ENCODE measurements around the gene PHF21B. TPM values are rescaled to one million over a fixed set of nuclear protein-coding genes. Genes with fewer than 3 reads are reported as not detected.
A peak's percentile ranks its signal among the peaks of the same experiment; 100 is the strongest.

The PHF21B gene
- total RNA-seq, 1 experiment from 2014 or later: 3.9 TPM

DNA sequence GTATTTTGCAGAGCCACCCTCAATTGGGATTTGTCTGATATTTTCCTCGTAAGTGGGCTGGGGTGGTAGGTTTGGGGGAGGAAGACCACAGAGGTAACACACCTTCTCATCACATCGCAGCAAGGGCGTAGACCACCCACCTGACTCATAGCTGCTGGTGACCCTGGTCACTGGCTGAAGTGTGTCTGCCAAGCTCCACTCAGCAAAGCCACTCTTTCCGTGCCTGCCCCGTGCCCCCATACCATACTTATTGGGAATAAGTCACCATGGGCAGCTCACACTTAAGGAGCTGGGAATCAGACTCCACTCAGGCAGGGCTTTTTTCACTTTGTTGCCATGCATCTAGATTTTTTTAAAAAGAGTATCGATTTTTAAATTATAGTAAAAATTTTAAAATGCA is 111.6 kb downstream of the PHF21B start:
- no peak for DNase-seq (ENCODE audit: low read depth)

DNA sequence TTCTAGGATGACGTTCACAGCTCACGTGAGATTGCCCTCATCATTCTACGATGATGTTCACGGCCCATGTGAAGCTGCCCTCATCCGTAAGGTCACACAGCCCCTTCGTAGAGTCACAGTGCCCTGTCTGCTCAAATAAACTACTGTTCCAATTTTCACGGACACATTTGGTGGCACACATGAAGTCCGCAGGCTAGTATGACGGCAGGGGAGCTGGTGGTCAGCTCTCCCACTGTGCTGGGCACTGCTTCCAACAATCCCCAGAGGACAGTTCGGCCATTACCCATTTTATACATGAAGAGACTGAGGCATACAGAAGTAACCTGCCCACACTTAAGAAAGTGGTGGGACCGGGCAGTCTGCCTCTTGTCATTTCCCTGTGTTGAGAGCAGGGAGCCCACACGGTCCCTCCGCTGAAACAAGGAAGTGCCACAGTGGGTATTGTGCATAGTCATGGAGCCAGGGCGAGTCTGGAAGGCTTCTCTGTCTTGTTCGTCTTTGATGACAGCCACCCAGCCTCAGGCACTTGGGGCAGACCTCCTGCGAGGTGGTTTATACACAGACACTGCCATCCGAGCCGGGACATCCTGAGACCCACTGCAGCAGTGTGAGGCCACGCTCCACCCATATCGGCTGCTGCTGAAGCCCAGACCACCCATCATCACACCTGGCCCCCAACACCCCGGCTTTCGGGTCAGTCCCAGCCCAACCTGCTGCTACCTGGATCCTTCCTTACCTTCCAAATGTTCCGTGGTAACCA is 114.3 kb downstream of the PHF21B start:
- no peak for DNase-seq (ENCODE audit: low read depth)

DNA sequence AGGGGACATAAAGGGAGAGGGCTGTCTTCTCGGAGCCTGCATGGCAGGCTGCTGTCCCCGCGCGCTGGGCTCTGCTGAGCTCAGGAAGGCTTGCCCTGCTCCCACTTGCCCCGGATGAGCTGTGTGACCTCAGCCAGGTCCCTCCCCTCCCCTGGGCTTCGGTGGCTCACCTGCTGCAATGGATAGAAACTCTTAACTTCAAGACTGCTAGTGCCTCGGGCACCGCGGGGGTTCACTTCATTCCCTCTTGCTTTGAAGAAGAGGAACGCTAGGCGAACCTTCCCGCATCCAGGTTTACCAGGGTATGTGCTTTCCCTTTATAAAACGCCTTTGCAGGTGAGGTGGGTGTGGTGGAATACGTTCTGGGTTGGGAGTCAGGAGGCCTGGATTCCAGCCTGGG is 115.0 kb downstream of the PHF21B start:
- DNase-seq (ENCODE audit: low read depth): no peak

DNA sequence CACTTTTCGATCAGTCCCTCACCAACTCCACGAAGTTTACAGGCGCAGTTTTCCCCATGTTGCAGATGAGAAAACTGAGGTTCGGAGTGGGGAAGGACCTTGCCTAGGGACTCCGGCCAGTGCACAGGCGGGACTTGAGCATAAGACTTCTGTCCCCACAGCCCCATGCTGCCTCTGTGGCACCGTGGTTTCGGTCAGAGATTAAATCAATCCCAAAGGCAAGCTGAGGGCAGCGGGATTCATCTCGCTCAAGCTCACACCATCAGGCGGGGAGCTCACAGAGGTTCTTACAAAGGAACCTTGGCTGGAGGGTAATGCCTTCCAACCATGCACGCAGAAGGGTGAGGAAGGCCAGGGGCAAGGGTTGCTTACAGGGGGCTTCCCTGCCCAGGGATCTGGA is 115.5 kb downstream of the PHF21B start:
- no peak for DNase-seq (ENCODE audit: low read depth)

DNA sequence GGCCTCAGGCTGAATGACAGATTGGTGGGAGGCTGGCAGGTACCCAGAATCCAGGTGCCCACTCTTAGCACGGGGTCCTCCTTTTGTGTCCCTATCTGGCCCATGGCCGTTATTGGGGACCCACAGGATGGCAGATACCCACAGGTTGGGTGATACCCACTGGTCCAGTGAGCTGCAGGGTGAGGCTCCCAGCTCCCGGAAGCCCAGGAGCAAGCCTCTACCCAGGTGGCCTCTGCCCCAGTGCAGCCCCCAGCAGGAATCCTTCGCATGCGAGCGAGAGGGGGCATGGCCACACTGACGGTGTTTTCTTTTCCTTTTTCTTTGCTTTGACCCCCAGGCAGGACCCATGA is 116.1 kb downstream of the PHF21B start:
- DNase-seq (ENCODE audit: low read depth): no peak

DNA sequence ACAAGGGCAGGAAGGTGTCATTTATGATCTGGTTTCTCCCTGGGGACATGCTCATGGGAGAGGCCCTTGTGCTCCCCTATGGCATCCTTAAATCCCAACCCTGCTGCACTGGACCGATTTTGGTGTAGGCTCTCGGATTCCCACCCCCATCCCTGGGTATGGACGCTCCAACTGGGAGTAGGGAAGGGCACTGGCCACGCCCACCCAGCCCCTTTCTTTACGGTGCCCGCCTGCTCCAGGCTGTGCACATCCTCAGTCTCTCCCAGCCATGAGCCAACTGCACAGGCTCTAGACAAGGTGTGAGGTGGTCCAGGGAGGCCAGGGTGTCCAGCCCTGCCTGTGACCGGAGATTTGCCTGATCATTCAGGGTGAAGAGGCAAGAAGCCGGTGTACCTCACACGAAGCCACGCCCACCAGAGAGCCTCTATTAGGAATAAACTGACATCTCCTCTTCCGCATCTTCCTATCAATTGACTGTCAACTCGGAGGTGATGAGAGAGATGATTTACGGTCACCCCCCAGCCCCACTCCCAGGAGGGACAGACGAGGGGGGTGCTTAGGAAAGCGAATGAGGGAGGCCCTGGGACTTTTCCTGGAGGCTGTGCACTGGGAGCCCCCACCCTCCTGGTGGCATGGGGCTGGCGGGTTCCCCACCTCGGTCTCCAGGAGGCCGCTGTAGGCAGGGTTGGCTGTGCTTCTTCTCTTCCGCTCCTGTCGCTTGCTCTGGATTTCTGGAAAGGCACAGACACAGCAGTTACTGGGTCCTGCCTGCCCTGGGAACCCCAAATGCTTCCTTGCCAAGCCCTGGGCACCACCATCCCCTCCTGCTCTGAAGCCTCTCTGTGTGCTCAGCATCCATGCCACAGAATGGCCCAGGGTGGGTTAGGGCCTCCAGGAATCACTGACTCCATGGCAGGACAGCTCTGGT is 116.7 kb downstream of the PHF21B start:
- DNase-seq (ENCODE audit: low read depth): no peak

DNA sequence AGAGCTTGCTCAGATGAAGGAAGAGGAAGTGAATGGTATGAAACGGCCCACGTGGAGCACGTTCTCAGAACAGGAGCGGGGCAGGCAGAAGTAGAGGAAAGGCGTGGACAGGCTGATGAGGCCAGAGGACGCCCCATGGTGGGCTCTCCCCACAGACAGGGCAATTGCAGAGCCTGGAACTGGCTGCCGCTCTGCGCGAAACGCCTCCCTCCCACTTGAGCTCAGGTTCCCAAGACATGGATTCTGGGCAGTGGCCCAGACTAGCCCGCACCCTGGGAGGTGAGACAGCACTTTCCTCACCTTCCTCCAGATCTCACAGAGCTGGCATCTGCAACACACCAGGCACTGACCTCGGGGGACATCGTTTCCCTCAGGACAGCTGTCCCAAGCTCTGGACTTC is 117.6 kb downstream of the PHF21B start:
- DNase-seq (ENCODE audit: low read depth): no peak

DNA sequence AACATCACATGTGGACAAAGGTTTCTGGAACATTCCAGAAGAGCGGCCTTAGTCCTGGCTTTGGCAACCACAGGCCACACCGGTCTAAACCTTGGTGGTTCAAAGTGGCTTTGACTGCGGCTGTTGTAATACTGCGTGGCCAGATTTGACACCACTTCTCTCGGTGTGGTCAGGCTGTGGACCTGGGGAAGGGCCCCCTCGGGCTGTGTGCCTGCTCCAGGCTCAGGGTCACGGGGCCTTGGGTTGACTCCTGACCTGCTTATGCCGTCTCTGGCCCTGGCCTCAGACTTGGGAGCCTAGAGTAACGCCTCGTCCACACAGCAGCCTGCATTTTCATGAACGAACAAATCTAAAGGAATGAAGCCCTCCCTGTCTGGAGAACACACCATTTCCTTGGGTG is 118.0 kb downstream of the PHF21B start:
- no peak for DNase-seq (ENCODE audit: low read depth)

DNA sequence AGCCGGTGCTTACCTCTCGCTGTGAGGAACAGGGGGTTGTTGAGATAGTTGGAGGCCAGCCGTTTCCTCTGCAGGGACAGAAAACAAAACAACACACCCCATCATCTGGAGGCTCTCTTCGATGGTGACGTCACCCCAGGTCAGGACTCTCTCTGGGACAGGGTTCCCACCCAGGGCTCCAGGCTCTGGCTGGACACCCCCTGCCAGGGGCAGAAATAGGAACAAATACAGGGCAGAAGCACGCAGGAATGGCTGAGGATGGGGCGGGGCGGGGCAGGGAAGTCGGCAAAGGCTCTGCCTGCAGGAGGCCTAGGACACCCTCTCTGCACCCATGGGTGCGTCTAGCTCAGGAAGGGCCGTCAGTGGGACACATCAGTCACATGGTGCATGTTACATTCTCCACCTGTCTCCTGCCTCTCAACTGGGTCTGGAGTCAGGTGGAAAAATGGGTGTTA is 118.5 kb downstream of the PHF21B start:
- DNase-seq (ENCODE audit: low read depth): no peak

DNA sequence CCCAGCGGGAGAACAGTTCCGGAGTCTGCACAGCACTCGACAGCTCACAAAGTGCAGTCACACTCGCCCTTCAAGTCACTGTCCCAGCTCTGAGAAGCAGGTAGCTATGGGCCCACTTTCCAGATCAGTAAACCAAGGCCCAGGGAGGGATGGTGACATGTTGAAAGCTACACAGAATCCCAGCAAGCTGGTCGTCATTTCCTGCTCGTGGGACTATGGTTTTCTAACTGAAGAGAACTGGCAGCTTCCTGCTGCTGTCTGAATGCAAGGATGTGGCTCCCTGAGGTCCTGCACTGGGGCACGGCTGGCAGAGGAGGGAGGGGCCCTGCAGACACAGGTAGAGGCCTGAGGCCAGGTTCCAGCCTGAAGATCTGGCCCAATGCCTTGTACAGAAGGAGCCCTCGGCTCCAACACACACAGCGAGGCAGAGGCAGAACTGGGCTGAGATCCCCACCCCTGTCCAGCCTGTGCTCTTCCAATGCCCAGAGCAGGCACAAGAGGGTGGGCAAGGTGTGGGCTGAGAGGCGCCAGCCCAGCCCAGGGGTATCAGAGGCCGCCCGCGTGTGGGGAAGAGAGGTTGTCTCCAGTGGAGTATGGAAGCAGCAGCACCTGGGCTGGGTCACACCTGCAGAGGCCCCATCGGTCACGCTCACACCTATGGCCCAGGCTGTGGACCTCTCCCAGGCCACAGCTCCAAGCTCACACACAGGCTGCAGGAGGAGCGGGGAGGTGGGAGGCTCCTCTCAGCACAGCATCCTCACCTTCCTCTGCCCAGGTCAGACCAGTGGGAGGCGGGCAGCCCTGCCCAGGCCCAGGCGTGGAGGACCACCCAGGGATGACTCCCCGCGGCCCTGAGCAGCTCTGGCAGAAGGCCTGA is 119.2 kb downstream of the PHF21B start:
- no peak for DNase-seq (ENCODE audit: low read depth)

DNA sequence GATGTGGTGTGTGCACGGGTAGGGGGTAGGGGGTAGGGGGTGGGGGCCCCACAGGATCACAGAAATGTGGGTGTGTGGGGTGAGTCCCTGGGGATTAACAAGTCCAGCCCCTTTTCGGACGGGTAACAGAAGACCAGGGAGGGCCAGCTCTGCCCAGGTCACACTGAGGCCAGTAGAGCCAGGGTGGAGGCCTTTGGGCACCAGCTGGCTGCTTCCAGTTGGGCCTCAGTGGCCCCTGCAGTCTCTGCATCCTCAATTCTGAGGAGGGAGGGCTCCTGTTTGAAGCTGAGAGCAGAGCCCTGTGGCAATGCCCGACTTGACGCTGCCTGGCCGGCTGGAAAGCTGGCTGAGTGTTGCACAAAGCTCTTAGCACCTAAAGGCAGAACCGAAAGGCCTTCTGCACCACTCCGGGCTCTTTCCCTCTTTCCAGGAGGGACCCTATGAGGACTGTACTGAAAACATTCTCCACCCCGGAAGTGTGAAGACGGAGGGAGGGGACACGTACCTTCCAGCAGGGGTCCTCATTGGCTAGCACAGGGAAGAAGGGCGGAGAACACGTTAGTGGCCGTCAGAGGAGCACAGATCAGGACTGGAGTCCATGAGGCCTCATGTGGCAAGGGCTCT is 120.4 kb downstream of the PHF21B start:
- no peak for DNase-seq (ENCODE audit: low read depth)

DNA sequence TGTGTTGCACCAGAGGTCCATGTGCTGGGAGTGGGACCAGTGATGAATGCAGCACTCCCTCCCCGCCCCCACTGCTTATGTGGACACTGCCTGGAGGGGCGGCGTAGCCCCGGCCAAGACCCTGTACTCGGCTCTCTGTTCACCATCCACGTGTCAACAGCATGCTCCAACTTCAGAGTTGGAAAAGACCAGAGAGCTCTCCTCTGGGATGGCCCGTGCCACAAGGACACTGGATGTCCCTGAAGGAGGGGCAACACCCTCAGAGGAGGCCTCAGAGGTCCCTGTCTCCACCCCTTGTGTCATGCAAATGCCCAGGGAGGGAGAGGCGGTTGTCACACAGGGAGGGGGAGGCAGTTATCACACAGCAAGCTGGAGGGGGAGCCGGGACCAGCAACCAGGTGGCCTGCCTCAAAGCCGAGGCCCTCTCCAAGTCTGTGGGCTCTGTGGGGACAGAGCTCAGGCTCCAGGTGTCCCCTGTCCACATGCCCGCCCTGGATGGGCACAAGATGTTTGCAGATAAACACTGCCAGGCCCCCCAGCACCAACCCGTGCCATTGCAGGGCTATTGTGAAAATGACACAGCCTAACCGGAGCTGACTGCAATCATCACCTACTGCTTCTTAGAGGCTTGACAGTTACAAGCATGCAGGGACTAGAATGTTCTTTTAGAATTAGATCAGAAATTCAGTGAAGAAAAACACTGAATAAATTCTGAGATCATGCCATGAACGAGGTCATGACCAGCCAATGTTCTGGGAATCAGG is 121.1 kb downstream of the PHF21B start:
- no peak for DNase-seq (ENCODE audit: low read depth)

DNA sequence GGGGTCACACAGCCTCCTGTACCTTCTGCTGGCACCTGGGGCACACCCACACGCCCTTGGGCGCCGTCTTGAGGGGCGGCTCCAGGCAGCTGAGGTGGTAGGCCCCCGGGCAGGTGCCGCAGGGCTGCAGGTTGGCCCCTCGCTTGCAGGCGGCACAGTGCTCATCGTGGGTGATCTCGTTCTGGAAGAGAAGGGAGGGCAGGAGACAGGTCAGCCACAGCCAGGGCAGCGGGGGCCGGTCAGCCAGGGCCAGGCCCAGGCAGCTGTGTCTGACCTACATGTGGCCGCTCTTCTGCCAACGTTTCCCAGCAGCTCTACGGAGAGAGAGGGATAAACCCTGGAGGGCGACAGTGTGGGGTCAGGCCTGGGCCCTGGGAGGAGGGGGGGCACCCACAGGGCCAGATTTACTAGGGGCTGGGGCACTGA is 121.9 kb downstream of the PHF21B start:
- DNase-seq (ENCODE audit: low read depth): no peak

DNA sequence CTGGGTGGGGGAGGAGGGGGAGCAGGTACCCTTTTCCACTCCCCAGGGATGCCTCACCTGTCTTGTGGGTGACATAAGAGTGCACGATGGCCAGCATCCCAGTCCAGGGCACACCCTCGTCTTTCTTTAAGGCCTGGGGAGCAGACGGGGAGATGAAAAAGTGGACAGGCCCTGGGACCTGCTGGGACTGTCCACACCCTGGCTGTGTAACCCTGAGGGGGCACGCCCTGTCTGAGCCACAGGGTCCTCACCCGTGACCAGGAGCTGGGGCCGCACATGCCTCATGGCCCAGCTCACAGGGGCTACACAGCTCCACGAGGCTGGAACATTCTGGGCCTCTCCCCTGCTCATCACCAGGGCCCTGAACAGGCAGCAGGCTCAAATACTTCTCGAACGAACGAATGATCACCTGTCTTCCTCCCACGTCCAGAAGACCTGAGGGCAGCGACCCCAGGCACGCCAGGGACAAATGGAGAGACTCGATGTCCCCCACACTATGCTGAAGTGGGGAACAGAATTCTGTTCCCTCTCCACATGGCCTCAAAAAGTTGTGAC is 123.9 kb downstream of the PHF21B start:
- no peak for DNase-seq (ENCODE audit: low read depth)

DNA sequence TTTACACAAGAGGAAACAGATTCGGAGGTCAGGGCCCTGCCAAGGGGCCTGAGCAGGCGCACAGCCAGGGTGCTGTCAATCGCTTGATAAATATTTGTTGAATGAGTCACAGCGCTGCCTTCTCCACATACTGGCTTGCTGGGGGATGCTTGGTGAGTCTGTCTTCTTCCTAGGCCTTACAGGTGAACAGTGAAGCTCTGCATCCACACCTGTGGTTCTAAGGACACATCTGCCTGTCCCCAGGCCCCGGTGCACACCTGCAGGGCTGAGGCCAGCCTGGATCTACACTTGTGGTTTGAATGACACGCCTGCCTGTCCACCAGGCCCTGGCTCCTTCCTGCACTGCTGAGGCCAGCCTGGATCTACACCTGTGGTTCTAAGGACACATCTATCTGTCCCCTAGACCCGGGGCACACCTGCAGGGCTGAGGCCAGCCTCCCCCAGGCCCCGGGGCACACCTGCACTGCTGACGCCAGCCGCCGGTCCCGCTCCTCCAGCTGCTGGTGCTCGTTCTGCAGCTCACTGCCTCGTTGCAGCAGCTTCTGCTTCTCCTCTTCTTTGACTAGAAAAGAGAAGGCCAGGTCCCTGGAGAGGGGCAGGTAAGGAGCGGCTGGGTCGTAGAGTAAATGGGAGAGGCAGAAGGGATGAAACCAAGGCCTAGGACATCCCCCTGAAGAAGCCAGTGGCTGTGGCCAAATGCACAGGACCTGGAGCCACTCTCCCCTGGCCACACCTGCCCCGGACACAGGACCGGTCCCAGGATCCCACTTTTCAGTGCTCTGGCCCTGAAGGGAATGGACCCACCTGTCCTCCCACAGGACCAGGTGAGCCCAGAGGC is 124.6 kb downstream of the PHF21B start:
- peak; percentile 56 for DNase-seq (ENCODE audit: low read depth)

DNA sequence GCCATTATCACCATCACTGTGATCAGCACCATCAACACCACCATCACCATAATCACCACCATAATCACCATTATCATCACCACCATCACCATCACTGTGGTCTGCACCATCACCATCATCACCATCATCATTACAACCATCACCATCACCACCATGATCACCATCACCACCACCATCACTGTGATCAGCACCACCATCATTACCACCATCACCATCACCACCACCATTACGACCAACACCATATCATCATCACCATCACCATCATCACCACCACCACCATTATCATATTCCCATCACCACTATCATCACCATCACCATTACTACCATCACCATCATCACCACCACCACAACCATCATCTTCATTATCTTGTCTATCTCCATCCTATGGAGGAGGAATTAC is 125.2 kb downstream of the PHF21B start:
- DNase-seq (ENCODE audit: low read depth): no peak

DNA sequence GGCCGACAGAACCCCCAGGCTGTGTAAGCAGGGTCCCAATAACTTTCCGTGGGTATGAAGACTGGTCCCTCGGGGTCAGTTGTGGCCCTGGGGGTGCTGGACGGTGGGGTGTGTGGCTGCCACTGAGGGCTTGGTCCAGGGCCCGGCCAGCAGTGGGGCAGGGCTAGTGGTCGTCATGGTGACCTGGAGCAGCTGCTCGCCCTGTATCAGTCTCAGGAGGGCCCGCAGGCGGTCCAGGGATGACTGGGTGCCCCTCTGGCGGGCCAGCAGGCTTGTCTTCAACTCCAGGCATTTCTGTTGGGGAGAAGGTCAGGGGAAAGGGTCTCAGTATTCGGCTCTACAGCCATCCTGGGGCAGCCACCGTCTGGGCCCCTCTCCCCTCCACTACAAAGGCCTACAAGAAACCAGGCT is 126.8 kb downstream of the PHF21B start:
- DNase-seq (ENCODE audit: low read depth): no peak

DNA sequence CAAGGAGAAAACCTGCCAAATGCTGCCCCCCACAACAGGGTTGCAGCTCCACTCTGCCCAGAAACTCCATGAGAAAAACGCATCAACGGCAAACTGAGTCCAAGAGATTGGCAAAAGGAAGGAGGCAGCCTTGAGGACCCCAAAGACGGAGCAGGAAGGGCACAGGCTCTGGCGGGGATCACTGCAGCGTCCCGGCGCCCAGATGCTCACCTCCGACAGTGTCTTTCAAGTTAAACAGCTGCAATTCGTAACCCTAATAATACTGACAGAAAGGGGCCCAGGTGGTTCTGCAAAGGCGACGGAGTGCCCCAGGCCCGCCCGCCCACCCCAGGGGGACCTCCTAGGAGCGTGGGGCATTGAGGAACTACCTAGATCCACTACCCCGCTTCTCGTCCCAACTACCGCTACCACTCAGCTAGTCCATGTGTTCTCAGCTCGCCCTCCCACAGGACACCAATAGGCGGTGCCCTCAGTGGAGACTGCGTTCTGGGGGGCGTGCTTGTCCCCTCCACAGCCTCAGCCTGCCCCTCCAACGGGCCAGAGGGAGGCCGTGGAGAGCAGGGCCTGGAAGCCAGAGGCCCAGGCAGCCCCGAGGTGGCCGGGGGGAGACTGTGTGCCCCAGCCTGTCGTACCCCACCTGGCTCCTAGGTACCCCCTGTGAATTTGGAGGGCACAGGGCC is 127.4 kb downstream of the PHF21B start:
- no peak for DNase-seq (ENCODE audit: low read depth)

DNA sequence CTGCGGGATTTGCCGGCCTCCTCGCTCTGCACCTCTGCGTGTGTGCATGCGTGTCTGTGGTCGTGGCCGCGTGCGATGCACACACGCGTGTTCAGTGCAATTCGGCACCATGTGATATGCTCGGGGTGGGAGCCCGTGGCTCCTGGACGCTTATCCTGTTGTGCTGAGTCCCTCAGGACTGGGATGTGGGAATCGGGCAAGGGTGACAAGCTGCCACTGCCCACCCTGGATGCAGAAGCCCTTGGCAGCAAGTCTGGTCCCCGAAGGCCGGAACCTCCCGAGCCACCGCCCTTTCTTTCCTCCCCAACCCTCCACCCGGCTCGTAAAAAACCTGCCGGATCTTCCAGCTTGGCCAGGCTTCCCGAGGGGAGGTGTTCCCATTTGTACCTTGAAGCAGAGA is 128.2 kb downstream of the PHF21B start:
- no peak for DNase-seq (ENCODE audit: low read depth)

Data from HT1080 (cell line).